Transverse colon (tissue), 3 donors: ENCODE data around the gene JPH2.

Source experiments
- POLR2A ChIP-seq: fragments of 450-650 bp; IDR thresholded peaks from one replicate; pipeline ENCODE4 v1.6.1; 2016; ENCODE audit warnings: antibody characterized with exemption, mild to moderate bottlenecking, moderate library complexity
- TF ChIP-seq, protein P1 (sequence below), 5 experiments: fragments of 200-600 bp in 3 of 5; fragments of 450-650 bp in 2 of 5; sonication (generic) in 3 of 5; IDR thresholded peaks; 1 replicate in 2 of 5; 2 replicates in 3 of 5; pipeline ENCODE4 v1.5.1; 2016 to 2017; ENCODE audit warnings: antibody characterized with exemption in 5 of 5, inconsistent platforms in 3 of 5, mild to moderate bottlenecking in 2 of 5, moderate library complexity in 1 of 5

DNA sequence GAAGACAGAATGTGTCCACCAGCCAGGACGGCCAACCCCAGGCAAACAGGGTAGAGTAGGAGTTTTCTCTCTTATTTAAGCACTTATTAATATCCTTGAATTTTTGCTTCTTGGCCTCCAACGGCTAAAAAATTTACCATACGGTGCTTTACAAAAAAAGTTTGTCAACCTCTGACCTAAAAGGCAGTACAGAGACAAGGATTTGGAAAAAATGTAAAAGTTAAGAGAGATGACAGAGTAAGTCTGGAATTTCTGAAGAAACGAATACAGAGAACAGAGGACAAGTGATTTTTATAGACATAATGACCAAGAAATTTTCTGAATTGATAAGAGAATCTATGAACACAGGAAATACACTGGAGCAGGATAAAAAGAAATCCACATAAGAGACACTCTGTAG is 13.4 kb upstream of the JPH2 start:
- TF ChIP-seq POLR2A, result no peak
- TF ChIP-seq, protein P1, sequence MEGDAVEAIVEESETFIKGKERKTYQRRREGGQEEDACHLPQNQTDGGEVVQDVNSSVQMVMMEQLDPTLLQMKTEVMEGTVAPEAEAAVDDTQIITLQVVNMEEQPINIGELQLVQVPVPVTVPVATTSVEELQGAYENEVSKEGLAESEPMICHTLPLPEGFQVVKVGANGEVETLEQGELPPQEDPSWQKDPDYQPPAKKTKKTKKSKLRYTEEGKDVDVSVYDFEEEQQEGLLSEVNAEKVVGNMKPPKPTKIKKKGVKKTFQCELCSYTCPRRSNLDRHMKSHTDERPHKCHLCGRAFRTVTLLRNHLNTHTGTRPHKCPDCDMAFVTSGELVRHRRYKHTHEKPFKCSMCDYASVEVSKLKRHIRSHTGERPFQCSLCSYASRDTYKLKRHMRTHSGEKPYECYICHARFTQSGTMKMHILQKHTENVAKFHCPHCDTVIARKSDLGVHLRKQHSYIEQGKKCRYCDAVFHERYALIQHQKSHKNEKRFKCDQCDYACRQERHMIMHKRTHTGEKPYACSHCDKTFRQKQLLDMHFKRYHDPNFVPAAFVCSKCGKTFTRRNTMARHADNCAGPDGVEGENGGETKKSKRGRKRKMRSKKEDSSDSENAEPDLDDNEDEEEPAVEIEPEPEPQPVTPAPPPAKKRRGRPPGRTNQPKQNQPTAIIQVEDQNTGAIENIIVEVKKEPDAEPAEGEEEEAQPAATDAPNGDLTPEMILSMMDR (IDR thresholded peaks at IDR 0.05), result no peak
